GM12878 (cell line): ENCODE measurements around the gene HMOX2. TPM values are rescaled to one million over a fixed set of nuclear protein-coding genes. Genes with fewer than 3 reads are reported as not detected.

ENCODE experiments used
- ATAC-seq: fragments of 200-7000 bp; cut with Tn5 transposase; 3 replicates; pipeline ENCODE4 v1.9.1; 2020; ENCODE audit warnings: mild to moderate bottlenecking, moderate library complexity
- BruUV-seq: library from RNA; stranded (reverse); fragments of 400-500 nt; replicated peaks from 2 replicates; lab custom pipeline; 2021; lab: Mats Ljungman, UMichigan
- CTCF ChIA-PET: fragments of 300-600 bp; sonication (Branson Sonifier 250); formaldehyde crosslinking; extraction: SDS; loops from one replicate; lab custom pipeline; 2021; ENCODE audit warnings: inconsistent platforms; lab: Yijun Ruan, JAX
- POLR2A ChIA-PET: fragments of 350-600 bp; formaldehyde crosslinking; extraction: SDS; loops from one replicate; lab custom pipeline; 2021; ENCODE audit warnings: inconsistent platforms; lab: Charles Lee
- RAD21 ChIA-PET: fragments of 300-600 bp; sonication (Branson Sonifier 250); formaldehyde crosslinking; loops from one replicate; lab custom pipeline; 2023; ENCODE audit warnings: antibody characterized with exemption; ENCODE audit not compliant: unreplicated experiment; lab: Charles Lee
- SMC1A ChIA-PET: fragments of 300-600 bp; sonication (Branson Sonifier 250); formaldehyde crosslinking; loops from one replicate; lab custom pipeline; 2023; ENCODE audit not compliant: unreplicated experiment, uncharacterized antibody; lab: Charles Lee
- DNase-seq: peaks from one replicate; pipeline ENCODE4 v3.0.0-alpha.2; 2011; ENCODE audit warnings: low read depth, low spot score
- FAIRE-seq: peaks from 3 replicates; lab custom pipeline; 2011; peaks lifted over from hg19 to GRCh38; lab: Jason Lieb, UNC
- H2AFZ ChIP-seq: 2 replicates; pipeline ENCODE4 v1.6.0; 2011; ENCODE audit warnings: low read depth, low read length, control low read depth; ENCODE audit not compliant: control insufficient read depth
- H3K27ac ChIP-seq: 2 replicates; pipeline ENCODE4 v1.5.1; 2011; ENCODE audit warnings: control low read depth; ENCODE audit not compliant: control insufficient read depth, insufficient read depth
- H3K27me3 ChIP-seq, 2 experiments: replicated peaks in 1 of 2; 2 replicates each; pipeline versions ENCODE4 v1.6.0 to v1.6.1; 2011; ENCODE audit warnings: low read length in 1 of 2; ENCODE audit not compliant: control insufficient read depth in 2 of 2, insufficient read depth in 2 of 2
- H3K36me3 ChIP-seq, 2 experiments: 2 replicates each; pipeline ENCODE4 v1.5.1; 2011; ENCODE audit warnings: low read length in 1 of 2; ENCODE audit not compliant: control insufficient read depth in 2 of 2, insufficient read depth in 2 of 2
- H3K4me1 ChIP-seq: 2 replicates; pipeline ENCODE4 v1.6.1; 2011; ENCODE audit warnings: mild to moderate bottlenecking, low read length, moderate library complexity, mixed read lengths; ENCODE audit not compliant: control insufficient read depth, insufficient read depth
- H3K4me2 ChIP-seq: 2 replicates; pipeline ENCODE4 v1.6.0; 2011; ENCODE audit warnings: control low read depth; ENCODE audit not compliant: control insufficient read depth, insufficient read depth
- H3K4me3 ChIP-seq: fragments of 200-600 bp; sonication (generic); 2 replicates; pipeline ENCODE4 v1.5.1; 2016
- H3K79me2 ChIP-seq: 2 replicates; pipeline ENCODE4 v1.6.0; 2011; ENCODE audit warnings: low read length; ENCODE audit not compliant: control insufficient read depth, insufficient read depth
- H3K9ac ChIP-seq: 2 replicates; pipeline ENCODE4 v1.8.0; 2011; ENCODE audit warnings: low read length, control low read depth, mixed read lengths; ENCODE audit not compliant: control insufficient read depth, insufficient read depth
- H3K9me3 ChIP-seq: replicated peaks from 3 replicates; pipeline ENCODE4 v1.5.1; 2011; ENCODE audit warnings: mild to moderate bottlenecking, low read length; ENCODE audit not compliant: control insufficient read depth, insufficient read depth
- H4K20me1 ChIP-seq: 2 replicates; pipeline ENCODE4 v1.6.0; 2011; ENCODE audit not compliant: control insufficient read depth, insufficient read depth
- ASH2L ChIP-seq: fragments of 300-600, 200-600 bp; sonication (generic); IDR thresholded peaks from 2 replicates; pipeline ENCODE4 v1.6.1; 2017; ENCODE audit warnings: low read depth, mild to moderate bottlenecking, borderline replicate concordance
- BACH1 ChIP-seq: fragments of 450-650 bp; IDR thresholded peaks from 2 replicates; pipeline ENCODE4 v1.6.1; 2017; ENCODE audit warnings: mild to moderate bottlenecking, borderline replicate concordance
- BCL3 ChIP-seq: IDR thresholded peaks from 2 replicates; pipeline ENCODE4 v1.6.1; 2011; ENCODE audit warnings: borderline replicate concordance, low read depth, mild to moderate bottlenecking, moderate library complexity, low read length; ENCODE audit not compliant: insufficient read depth, poor library complexity, severe bottlenecking
- HCFC1 ChIP-seq: fragments of 150-350 bp; IDR thresholded peaks from 2 replicates; pipeline ENCODE4 v1.6.1; 2014; ENCODE audit warnings: low read length
- HDGF ChIP-seq: fragments of 450-650 bp; IDR thresholded peaks from 2 replicates; pipeline ENCODE4 v1.6.1; 2016; ENCODE audit warnings: antibody characterized with exemption
- NR2C2 ChIP-seq: IDR thresholded peaks from 2 replicates; pipeline ENCODE4 v1.6.1; 2011; ENCODE audit warnings: borderline replicate concordance, low read depth; ENCODE audit not compliant: control insufficient read depth, insufficient read length
- PML ChIP-seq: IDR thresholded peaks from 2 replicates; pipeline ENCODE4 v1.6.1; 2012; ENCODE audit warnings: low read length, inconsistent platforms
- POLR2AphosphoS2 ChIP-seq: IDR thresholded peaks from 2 replicates; pipeline ENCODE4 v1.6.1; 2011; ENCODE audit warnings: low read depth, mild to moderate bottlenecking, low read length, improper control_type of control experiment, moderate library complexity
- RAD51 ChIP-seq: fragments of 450-650 bp; IDR thresholded peaks from 2 replicates; pipeline ENCODE4 v1.6.1; 2016; ENCODE audit warnings: moderate library complexity, mild to moderate bottlenecking, inconsistent platforms
- RB1 ChIP-seq: fragments of 450-650 bp; formaldehyde crosslinking; IDR thresholded peaks from 2 replicates; pipeline ENCODE4 v1.6.1; 2017; ENCODE audit warnings: mild to moderate bottlenecking, borderline replicate concordance
- SMAD5 ChIP-seq: IDR thresholded peaks from 2 replicates; pipeline ENCODE4 v1.6.1; 2016; ENCODE audit warnings: antibody characterized with exemption, low read depth
- SPI1 ChIP-seq: IDR thresholded peaks from 2 replicates; pipeline ENCODE4 v1.6.1; 2011; ENCODE audit warnings: low read depth, mild to moderate bottlenecking, low read length, moderate library complexity, borderline replicate concordance; ENCODE audit not compliant: insufficient read depth
- TCF12 ChIP-seq: IDR thresholded peaks from 2 replicates; pipeline ENCODE4 v1.6.1; 2011; ENCODE audit warnings: low read depth, mild to moderate bottlenecking, low read length
- USF2 ChIP-seq: IDR thresholded peaks from 2 replicates; pipeline ENCODE4 v1.6.1; 2011; ENCODE audit warnings: low read depth, low read length, improper control_type of control experiment, borderline replicate concordance
- ZZZ3 ChIP-seq: IDR thresholded peaks from 2 replicates; pipeline ENCODE4 v1.6.1; 2011; ENCODE audit warnings: low read depth; ENCODE audit not compliant: control insufficient read depth, insufficient read length
- WGBS: methylation state at CpG from one replicate; pipeline ENCODE4 v1.1.6; 2016; ENCODE audit warnings: low lambda C conversion rate; ENCODE audit not compliant: insufficient replicate concordance, insufficient coverage; ENCODE audit errors: missing lambda C conversion rate; 5-methylcytosine and 5-hydroxymethylcytosine counted together
- in situ Hi-C: fragments of 300-500 bp; cut with MboI; formaldehyde crosslinking; loops from 9 replicates; pipeline ENCODE4 v1.14.3; 2018; ENCODE audit warnings: mixed read lengths
- intact Hi-C: fragments of 100-400 bp; cut with micrococcal nuclease; formaldehyde crosslinking; loops from one replicate; pipeline ENCODE4 v1.14.2; 2022; ENCODE audit not compliant: unreplicated experiment
- polyA plus RNA-seq, 11 experiments: library from polyadenylated mRNA; depleted of rRNA in 4 of 11; unstranded in 6 of 11; stranded (reverse) in 5 of 11; fragments of >200 nt; fragmentation: Nextera tagmentation in 4 of 11; fragmentation: Illumina TruSeq in 1 of 11; extraction: Ambion mirVana in 4 of 11; extraction: Trizol in 1 of 11; gene quantifications; 1 replicate in 1 of 11; 2 replicates in 10 of 11; pipeline versions ENCODE4 v1.2.1 to v1.2.3, GENCODE V29; 2011 to 2016; ENCODE audit warnings: inconsistent platforms in 2 of 11, missing spikeins in 2 of 11, low read depth in 1 of 11
- total RNA-seq, 4 experiments: library from RNA; depleted of rRNA in 3 of 4; stranded (reverse); fragments of >200 nt in 3 of 4; fragmentation: Illumina TruSeq in 1 of 4; extraction: Trizol in 1 of 4; gene quantifications; 2 replicates each; pipeline versions ENCODE4 v1.2.1 to v1.2.3, GENCODE V29; 2013 to 2021

The HMOX2 gene
- total and polyA plus RNA-seq, 10 of the 15 experiments (the other 5 are each of a cell fraction or from before 2014, with no cell fraction given): 26.4 to 111 (median 57.8) TPM

GRCh38 chr16:4507588-4508345 lies 31.6 kb downstream of the HMOX2 start:
- DNase-seq (no peak), FAIRE-seq (no peak), ATAC-seq (no peak)
- Histone ChIP-seq H3K4me2 (no peak overlapping the region), H3K79me2 (peaks cover 2% of the 10 kb centered on the region), H3K9me3 (no peaks in the 10 kb centered on the region), H3K27ac (no peak overlapping the region), H4K20me1 (no peaks in the 10 kb centered on the region), H3K4me3 (no peak overlapping the region), H3K4me1 (peaks cover 20% of the 10 kb centered on the region), H3K27me3 (no peaks in the 10 kb centered on the region), H3K36me3 (peaks cover 24 to 43% of the 10 kb centered on the region in 2 experiments; a peak in 3 of 4 replicates), H3K9ac (no peak overlapping the region), H2AFZ (no peak overlapping the region)
- in situ Hi-C loops: no loop called here
- ChIA-PET RAD21 (interaction anchor here (0.9 to 4.1 kb wide), 8 partner anchors 7 to 117 kb away, joined by 3 to 26 read pairs (median 7); partner anchors contain the start of genes CDIP1 and MGRN1), POLR2A (interaction anchor here (0.5 to 2.1 kb wide), 2 partner anchors 14 to 108 kb away, joined by 3 to 6 read pairs; no protein-coding TSS in a partner anchor), CTCF (interaction anchor here (0.8 to 6.5 kb wide), 20 partner anchors 7 to 146 kb away, joined by 3 to 90 read pairs (median 5); partner anchors contain the start of genes CDIP1, CORO7 and MGRN1), SMC1A (interaction anchor here (0.8 to 4.0 kb wide), 10 partner anchors 7 to 117 kb away, joined by 3 to 41 read pairs (median 6); partner anchors contain the start of gene MGRN1)
- WGBS: 94% methylated on average over 17 of the region's 17 CpGs
- no TSS peak for BruUV-seq
- intact Hi-C loops: loop anchor here (2.0 kb wide), 1 partner anchor 77 kb away; no protein-coding TSS in a partner anchor
- TF ChIP-seq HDGF (no peak), BCL3 (no peak), ASH2L (no peak), ZZZ3 (no peak), HCFC1 (no peak), POLR2AphosphoS2 (no peak), SMAD5 (no peak), NR2C2 (no peak), RB1 (no peak), SPI1 (no peak), TCF12 (no peak), USF2 (no peak), RAD51 (no peak), PML (no peak), BACH1 (no peak)
